ENCODE results near the gene PDC.

Gene PDC

GRCh38 chr1:186492531-186493291, 31.8 kb upstream of the PDC start:
- no peak overlapping the region for H3K4me3 ChIP-seq
- intact Hi-C loops (cut with DNase I; ENCODE audit: low total_unique reads), result no loop called here
- H3K36me3 ChIP-seq, result no peaks in the 10 kb centered on the region
- TF ChIP-seq CTCF (IDR thresholded peaks at IDR 0.05), result no peak
- H3K4me1 ChIP-seq, result peaks cover 0 to 9% (median 0%) of the 10 kb centered on the region in 4 donors
- no peak overlapping the region for H3K27ac ChIP-seq
- H3K27me3 ChIP-seq, result no peaks in the 10 kb centered on the region
- no peak for DNase-seq
- no peaks in the 10 kb centered on the region for H3K9me3 ChIP-seq

- Histone ChIP-seq H3K27ac (no peak overlapping the region), H3K9me3 (no peaks in the 10 kb centered on the region), H3K4me3 (no peak overlapping the region), H3K4me1 (peaks cover 0 to 9% (median 0%) of the 10 kb centered on the region in 4 donors), H3K36me3 (no peaks in the 10 kb centered on the region), H3K27me3 (no peaks in the 10 kb centered on the region)
- intact Hi-C loops (cut with DNase I; ENCODE audit: low total_unique reads), result no loop called here
- TF ChIP-seq CTCF (IDR thresholded peaks at IDR 0.05), result no peak
- no peak for DNase-seq
These were observed 30.4 kb upstream of the PDC start for GRCh38 chr1:186491336-186491735.

GRCh38 chr1:186487163-186487562, 26.2 kb upstream of the PDC start:
- Histone ChIP-seq H3K27ac (no peak overlapping the region), H3K4me1 (no peaks in the 10 kb centered on the region), H3K9me3 (no peaks in the 10 kb centered on the region), H3K27me3 (no peaks in the 10 kb centered on the region), H3K36me3 (no peaks in the 10 kb centered on the region), H3K4me3 (no peak overlapping the region)
- TF ChIP-seq CTCF (IDR thresholded peaks at IDR 0.05), result no peak
- no peak for DNase-seq
- intact Hi-C loops (cut with DNase I; ENCODE audit: low total_unique reads), result no loop called here

- intact Hi-C loops (cut with DNase I; ENCODE audit: low total_unique reads), result no loop called here
- H3K27ac ChIP-seq, result no peak overlapping the region
- no peak for TF ChIP-seq CTCF (IDR thresholded peaks at IDR 0.05)
These were observed 25.1 kb upstream of the PDC start for GRCh38 chr1:186486061-186486460.

GRCh38 chr1:186483561-186483960, 22.6 kb upstream of the PDC start:
- no peak for DNase-seq
- Histone ChIP-seq H3K9me3 (no peaks in the 10 kb centered on the region), H3K4me3 (no peak overlapping the region), H3K4me1 (peaks cover 0 to 6% (median 0%) of the 10 kb centered on the region in 4 donors), H3K27me3 (no peaks in the 10 kb centered on the region), H3K36me3 (no peaks in the 10 kb centered on the region), H3K27ac (no peak overlapping the region)
- TF ChIP-seq CTCF (IDR thresholded peaks at IDR 0.05), result no peak
- intact Hi-C loops (cut with DNase I; ENCODE audit: low total_unique reads), result no loop called here

More at GRCh38 chr1:186486061-186486460, 25.1 kb upstream of the PDC start:
- Histone ChIP-seq H3K4me3 (no peak overlapping the region), H3K36me3 (no peaks in the 10 kb centered on the region), H3K27me3 (no peaks in the 10 kb centered on the region), H3K9me3 (no peaks in the 10 kb centered on the region), H3K4me1 (peaks cover 0 to 6% (median 0%) of the 10 kb centered on the region in 4 donors)
- no peak for DNase-seq
